GM12875 (cell line): ENCODE measurements around the gene FAM135A.

Experiments used
- H3K4me3 ChIP-seq: one replicate; pipeline ENCODE4 v1.5.1; 2011; ENCODE audit warnings: low read depth, low read length, control low read depth
- TF ChIP-seq, protein P1 (sequence below): IDR thresholded peaks from 2 replicates; pipeline ENCODE4 v1.5.1; 2011; ENCODE audit warnings: low read depth, mild to moderate bottlenecking, control low read depth, inconsistent platforms, low read length, moderate library complexity, borderline replicate concordance; ENCODE audit not compliant: insufficient read depth

The FAM135A gene

DNA sequence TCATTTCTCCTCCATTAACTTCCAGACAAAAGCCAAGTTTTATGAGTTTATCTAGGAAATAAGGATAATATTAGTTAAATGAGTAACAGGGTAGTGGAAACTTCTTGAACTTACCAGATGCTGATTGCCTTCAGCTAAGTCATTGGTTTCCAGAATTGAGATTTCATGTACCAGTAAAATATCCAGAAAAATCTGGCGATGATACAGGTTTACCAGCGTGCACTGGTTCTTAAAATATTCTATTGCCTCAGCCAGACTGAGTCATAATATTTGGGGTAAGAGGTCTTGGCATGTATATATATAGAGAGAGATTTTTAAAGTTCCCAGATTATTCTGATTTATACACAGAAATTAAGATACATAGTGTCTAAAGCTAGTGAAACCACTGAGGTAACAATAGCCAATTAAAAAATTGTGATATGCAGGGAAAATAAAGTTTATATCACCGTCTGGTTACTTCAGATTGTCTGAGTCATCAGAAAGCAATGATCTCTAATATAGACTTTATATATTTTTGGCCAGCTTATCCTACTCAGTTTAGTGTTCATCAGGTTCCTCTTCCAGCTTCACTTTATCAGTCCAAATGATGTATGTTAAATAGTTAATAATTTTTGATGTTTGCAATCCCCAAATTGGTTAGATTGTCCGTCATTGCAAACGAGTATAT, 113.9 kb downstream of the FAM135A start:
- TF ChIP-seq, protein P1, sequence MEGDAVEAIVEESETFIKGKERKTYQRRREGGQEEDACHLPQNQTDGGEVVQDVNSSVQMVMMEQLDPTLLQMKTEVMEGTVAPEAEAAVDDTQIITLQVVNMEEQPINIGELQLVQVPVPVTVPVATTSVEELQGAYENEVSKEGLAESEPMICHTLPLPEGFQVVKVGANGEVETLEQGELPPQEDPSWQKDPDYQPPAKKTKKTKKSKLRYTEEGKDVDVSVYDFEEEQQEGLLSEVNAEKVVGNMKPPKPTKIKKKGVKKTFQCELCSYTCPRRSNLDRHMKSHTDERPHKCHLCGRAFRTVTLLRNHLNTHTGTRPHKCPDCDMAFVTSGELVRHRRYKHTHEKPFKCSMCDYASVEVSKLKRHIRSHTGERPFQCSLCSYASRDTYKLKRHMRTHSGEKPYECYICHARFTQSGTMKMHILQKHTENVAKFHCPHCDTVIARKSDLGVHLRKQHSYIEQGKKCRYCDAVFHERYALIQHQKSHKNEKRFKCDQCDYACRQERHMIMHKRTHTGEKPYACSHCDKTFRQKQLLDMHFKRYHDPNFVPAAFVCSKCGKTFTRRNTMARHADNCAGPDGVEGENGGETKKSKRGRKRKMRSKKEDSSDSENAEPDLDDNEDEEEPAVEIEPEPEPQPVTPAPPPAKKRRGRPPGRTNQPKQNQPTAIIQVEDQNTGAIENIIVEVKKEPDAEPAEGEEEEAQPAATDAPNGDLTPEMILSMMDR: no peak
- no peak overlapping the region for H3K4me3 ChIP-seq

DNA sequence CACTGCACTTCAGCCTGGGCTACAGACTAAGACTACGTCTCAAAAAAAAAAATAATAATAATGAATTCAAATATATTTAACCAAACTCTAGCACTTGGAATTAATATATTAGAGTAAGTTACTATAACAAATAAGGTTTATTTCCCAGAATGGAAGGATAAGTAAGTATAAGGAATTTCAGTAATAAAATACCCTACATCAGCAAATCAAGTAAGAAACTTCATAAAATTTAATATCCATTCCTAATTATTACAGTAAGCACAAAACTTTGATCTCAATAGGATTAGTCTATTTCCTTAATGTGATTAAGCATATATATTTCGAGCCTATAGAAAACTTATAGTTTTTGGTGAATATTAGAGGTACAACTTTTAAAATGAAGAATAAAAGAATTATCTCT, 116.7 kb downstream of the FAM135A start:
- TF ChIP-seq, protein P1: no peak
- H3K4me3 ChIP-seq: no peak overlapping the region

DNA sequence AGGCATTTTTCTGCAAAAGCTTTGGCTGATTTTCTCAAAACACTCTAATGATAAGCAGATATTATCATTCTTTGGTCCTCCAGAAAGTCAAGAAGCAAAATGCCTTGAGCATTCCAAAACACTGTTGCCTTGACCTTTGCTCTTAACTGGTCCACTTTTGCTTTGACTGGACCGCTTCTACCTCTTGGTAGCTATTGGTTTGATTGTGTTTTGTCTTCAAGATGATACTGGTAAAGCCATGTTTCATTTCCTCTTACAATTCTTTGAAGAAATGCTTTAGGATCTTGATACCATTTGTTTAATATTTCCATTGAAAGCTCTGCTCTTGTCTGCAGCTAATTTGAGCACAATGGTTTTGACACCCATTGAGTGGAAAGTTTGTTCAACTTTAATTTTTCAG, 117.8 kb downstream of the FAM135A start:
- no peak overlapping the region for H3K4me3 ChIP-seq
- TF ChIP-seq, protein P1: no peak

DNA sequence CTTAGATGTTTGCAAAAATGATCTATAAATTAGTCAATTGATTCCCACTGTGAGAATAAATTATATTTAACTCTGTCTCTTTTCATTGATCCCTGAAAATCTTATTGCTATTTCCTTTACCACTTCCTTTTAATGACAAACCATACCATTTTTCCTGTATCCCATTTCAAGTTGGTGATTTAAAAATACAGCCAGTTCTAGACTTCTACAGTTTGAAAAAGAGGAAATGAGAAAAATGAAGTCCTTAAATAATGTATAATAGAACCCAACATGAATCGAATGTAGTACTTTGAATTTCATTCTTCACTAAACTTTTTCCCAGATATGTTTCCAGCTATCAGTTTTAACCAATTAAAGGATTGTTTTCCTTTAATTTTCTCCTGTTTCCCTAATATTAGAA, 124.0 kb downstream of the FAM135A start:
- TF ChIP-seq, protein P1: no peak
- no peak overlapping the region for H3K4me3 ChIP-seq

DNA sequence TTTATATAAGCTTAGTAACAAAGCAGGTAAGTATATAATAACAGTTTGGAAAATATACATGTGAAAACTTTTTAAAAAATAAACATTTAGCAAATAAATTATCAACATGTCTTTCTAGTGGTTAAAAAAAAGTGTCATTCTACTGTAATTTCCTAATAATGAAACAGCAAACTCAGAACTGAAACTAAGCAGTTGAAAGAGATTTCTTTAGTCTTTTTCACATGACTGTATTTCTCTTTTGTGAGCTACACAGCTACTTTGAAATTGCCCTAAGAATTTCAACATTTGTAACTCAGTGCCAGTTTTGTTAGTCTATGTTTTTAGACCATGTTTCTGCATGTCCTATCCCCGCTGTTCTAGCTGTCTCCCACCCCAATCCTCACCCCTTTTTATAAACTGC, 125.1 kb downstream of the FAM135A start:
- TF ChIP-seq, protein P1: no peak
- H3K4me3 ChIP-seq: no peak overlapping the region

DNA sequence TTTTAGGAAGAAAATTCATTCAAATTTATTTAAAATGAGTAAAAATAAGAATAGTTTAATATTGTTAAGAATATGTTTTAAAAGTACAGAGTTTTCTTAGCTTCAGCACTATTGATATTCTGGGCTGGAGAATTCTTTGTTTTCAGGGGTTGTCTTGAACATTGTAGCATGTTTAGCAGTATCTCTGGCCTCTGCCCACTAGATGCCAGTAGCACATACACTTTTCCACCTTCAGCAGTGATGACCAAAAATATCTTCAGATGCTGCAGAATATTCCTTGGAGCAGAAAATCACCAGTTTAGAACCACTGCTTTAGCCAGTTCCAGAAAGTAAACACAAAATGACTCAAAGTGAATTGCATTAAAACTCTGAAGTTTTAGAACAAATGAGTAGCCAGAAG, 134.0 kb downstream of the FAM135A start:
- TF ChIP-seq, protein P1: 0 out of 2 replicates have a peak, but pooled peaks have one; percentile 18
- H3K4me3 ChIP-seq: no peak overlapping the region

DNA sequence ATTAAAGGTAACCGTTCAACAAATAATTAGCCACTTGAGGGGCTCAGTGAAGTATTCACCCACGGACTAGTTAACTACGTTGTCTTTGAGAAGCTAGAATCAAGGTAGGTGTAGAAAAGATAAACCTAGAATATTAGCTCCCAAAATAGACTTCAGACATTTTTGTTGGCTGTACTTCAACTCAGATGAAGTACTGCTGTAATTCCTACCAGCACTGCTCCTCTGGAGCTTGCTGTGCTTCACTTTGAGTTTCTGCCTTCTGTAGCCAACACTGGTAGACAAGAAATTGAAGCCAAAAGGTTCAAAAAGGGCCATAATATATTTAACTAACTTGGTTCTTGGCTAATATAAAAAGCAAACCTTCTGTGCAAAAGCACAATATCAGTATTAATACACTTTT, 134.6 kb downstream of the FAM135A start:
- TF ChIP-seq, protein P1: no peak
- no peak overlapping the region for H3K4me3 ChIP-seq
